Dedifferentiated amniotic fluid mesenchymal stem cell (primary cell): ENCODE data around the gene STPG2.

Source experiments
- DNase-seq: peaks from one replicate; pipeline ENCODE4 v3.0.0-alpha.2; 2016; ENCODE audit errors: extremely low spot score

The STPG2 gene

GRCh38 chr4:97812768-97813167 is 330.5 kb downstream of the STPG2 start:
- no peak for DNase-seq

- DNase-seq: no peak
Observed at GRCh38 chr4:97786306-97786920, 356.9 kb downstream of the STPG2 start.

GRCh38 chr4:97778174-97778573 is 365.1 kb downstream of the STPG2 start:
- DNase-seq: no peak

GRCh38 chr4:97774347-97774989 is 368.8 kb downstream of the STPG2 start:
- DNase-seq: no peak

GRCh38 chr4:97770222-97770621 is 373.1 kb downstream of the STPG2 start:
- DNase-seq: no peak

GRCh38 chr4:97762115-97762512 is 381.2 kb downstream of the STPG2 start:
- DNase-seq: no peak

GRCh38 chr4:97761445-97762114 is 381.7 kb downstream of the STPG2 start:
- no peak for DNase-seq

GRCh38 chr4:97759785-97760184 is 383.5 kb downstream of the STPG2 start:
- DNase-seq: no peak

- no peak for DNase-seq
Observed at GRCh38 chr4:97752599-97752998, 390.7 kb downstream of the STPG2 start.

GRCh38 chr4:97747945-97748344 is 395.3 kb downstream of the STPG2 start:
- no peak for DNase-seq

- DNase-seq: no peak
Observed at GRCh38 chr4:97720869-97721432, 422.3 kb downstream of the STPG2 start.

GRCh38 chr4:97691111-97691605 is 452.1 kb downstream of the STPG2 start:
- DNase-seq: no peak

GRCh38 chr4:97670703-97671269 is 472.5 kb downstream of the STPG2 start:
- no peak for DNase-seq

GRCh38 chr4:97665553-97665952 is 477.7 kb downstream of the STPG2 start:
- no peak for DNase-seq

- no peak for DNase-seq
Observed at GRCh38 chr4:97664741-97665140, 478.5 kb downstream of the STPG2 start.

GRCh38 chr4:97662133-97662532 is 481.1 kb downstream of the STPG2 start:
- no peak for DNase-seq

GRCh38 chr4:97656044-97656720 is 487.1 kb downstream of the STPG2 start:
- DNase-seq: peak; percentile 47

- no peak for DNase-seq
Observed at GRCh38 chr4:97653701-97654100, 489.6 kb downstream of the STPG2 start.

GRCh38 chr4:97646997-97647396 is 496.3 kb downstream of the STPG2 start:
- DNase-seq: no peak

- no peak for DNase-seq
Observed at GRCh38 chr4:97645071-97645821, 498.0 kb downstream of the STPG2 start.

GRCh38 chr4:97643179-97643578 is 500.1 kb downstream of the STPG2 start:
- DNase-seq: no peak
